ENCODE data around the gene GRIA3. TPM values are rescaled to one million over a fixed set of nuclear protein-coding genes. Genes with fewer than 3 reads are reported as not detected.
A peak's percentile ranks its signal among the peaks of the same experiment; 100 is the strongest.

The GRIA3 gene
- polyA plus RNA-seq (2013, experiment 1 of 2; ENCODE audit: insufficient read length) = 14.8 TPM
- 17.6 TPM for polyA plus RNA-seq (2013, experiment 2 of 2; ENCODE audit: insufficient read length)

DNA sequence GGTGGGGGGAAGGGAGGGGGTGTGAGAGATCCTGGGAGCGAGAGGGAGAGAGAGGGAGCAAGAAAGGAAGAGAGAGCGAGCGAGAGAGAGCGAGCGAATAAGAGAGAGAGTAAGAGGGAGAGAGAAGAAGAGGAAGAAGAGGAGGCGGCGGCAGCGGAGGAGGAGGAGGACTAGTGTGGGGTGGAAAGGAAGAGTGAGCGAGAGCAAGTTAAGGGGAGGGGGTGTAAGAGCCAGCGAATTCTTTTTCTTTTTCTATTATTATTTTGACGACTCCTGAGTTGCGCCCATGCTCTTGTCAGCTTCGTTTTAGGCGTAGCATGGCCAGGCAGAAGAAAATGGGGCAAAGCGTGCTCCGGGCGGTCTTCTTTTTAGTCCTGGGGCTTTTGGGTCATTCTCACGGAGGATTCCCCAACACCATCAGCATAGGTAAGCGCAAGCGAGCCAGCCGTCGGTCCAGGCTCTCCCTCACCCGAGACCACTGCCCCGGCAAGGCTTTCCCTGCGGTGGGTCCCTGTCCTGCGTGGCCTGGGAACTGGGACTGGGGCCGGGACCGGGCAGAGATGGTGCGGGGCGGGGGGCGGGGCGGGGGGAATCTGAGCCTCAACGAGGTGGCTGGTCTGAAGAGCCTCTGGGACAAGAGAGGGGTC is at the start of gene GRIA3:
Gene GRIA3, plus strand, starts transcription at position 60 of the 647 bp plus-strand sequence. Its CDS starts 258 bp downstream, at position 318.
- DNase-seq = peak; percentile 77

DNA sequence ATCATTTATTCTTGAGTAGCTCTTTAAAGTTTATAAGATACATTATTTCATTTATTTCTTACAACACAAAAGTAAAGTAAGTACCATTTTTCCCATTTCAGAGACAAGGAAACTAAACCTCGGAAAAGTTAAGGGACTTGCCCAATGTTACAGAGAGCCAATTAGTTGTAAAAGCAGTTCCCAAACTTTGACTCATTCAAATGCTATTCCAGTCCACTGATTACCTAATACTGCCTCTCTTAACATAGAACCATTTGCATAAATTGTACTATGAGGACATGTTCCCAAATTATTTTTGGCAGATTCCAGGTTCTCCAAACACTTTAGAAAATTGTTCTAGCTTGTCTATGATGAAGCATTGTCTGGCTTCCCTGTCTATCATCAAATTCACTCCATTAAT is 45.6 kb upstream of the GRIA3 start:
- peak; percentile 21 for DNase-seq

DNA sequence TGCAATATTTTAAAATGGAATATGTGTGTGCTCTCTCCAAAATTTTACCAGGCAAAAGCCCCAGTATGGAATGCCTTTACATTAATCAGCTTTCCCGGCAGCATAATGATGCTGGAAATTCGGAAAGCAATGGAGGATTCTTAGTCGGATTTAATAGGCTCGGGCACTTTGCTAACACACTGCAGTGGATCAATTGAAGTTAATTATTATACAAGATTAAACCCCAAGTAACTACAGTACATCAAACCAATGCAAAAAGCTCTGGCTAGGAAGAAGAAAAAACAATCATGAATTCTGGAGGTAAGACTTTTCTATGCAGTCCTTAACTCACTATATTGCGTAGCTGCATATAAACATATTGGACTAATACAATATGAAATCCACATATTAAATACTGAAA is 43.6 kb upstream of the GRIA3 start:
- no peak for DNase-seq

DNA sequence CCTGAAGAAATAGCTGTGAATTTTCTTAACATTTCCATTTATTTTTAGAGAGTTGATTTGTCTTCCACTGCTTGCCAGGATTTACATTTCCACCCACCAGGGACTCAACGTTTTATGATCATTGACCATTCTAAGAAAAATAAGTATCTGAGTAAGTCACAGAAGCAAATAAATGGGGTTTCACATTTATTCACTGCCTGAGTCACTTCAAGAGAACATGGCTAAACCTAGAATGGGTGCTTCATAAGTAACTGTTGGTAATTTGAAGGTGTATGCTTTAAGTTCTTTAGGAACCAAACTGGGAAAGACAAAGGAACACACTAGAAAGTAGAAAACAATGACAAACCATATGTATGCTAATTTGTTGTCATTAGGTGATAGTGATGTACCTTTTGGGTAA is 43.2 kb upstream of the GRIA3 start:
- no peak for DNase-seq

DNA sequence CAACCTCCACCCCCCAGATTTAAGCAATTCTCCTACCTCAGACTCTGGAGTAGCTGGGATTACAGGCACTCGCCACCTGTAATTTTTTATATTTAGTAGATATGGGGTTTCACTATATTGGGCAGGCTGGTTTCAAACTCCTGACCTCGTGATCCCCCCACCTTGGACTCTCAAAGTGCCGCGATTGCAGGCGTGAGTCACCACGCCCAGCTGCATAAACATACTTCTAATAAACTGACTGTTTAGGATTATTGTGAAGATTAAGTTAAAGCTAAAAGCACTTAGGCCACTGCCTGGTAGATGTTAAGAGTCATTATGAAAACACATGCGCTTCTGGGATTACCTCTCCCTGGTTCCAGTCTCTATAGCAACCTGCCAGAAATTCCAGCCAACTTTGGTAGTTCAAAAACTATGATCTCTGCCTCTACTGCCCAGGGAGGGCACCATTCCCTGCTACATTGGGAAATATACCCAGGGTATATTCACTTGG is 30.2 kb upstream of the GRIA3 start:
- DNase-seq = no peak

DNA sequence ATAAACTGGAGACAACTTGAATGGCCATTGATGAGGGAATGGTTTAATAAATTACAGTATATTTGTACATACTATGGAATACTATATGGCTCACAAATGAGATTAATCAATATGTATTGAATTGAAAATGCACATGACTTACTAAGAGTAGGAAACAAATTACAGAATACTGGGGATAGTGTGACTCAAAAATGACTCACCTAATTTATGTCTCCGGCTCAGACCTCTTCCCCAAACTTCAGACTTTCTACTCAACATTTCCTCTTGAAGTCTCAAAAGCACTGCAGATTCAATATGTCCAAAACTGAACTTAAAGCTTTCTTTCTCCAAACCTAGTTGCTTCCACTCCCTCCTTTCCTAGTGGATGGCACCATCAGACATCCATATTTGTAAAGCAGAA is 28.8 kb upstream of the GRIA3 start:
- no peak for DNase-seq

DNA sequence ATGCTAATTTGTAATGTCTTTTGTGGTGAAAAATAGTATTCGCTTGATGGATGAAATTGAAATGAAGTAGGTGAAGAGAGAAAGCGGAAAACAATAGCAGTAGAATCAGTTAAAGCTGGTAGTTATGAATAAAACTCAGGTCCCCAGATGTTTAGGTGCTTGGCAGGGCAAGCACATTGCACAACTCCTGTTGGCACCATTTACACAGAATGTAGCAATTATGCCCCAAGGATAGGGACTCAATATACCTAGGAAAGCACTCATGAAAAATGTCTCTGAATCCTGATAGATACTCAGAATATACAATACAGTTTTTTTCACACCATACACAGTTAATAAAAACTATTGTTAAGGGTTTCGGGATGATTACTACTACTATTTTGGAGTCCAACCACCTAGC is 26.5 kb upstream of the GRIA3 start:
- DNase-seq = no peak

DNA sequence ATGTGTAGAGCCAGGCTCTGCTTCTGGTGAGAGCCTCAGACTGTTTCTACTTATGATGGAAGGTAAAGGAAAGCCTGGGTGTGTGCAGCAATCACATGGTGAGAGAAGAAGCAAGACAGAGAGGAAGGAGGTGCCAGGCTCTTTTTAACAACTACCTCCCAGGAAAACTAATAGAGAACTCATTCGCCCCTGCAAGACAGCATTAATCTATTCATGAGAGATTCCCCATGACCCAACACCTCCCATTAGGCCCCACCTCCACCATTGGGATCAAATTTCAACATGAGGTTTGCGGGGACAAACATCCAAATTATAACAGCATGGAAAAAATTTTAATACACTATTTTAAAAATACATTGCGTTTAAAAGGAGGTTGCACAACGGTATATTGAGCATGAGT is 24.7 kb upstream of the GRIA3 start:
- DNase-seq = no peak

DNA sequence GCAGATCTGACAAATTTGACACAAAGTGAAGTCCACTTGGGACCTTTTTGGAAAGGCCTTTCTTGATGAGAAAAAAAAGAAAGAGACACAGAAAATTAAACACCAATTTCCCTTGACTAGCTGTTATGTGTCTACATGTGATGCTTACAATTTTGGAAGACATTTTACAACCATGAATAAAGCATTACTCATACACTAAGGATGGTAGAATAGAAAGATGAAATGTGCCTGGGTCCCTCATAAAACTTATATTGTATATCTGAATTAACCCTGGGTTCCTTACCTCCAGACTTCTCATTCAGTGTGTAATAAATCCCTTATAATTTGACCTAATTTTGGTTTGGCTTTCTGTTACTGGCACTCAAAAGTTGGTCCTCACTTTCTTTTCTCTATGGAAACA is 16.5 kb upstream of the GRIA3 start:
- DNase-seq = no peak

DNA sequence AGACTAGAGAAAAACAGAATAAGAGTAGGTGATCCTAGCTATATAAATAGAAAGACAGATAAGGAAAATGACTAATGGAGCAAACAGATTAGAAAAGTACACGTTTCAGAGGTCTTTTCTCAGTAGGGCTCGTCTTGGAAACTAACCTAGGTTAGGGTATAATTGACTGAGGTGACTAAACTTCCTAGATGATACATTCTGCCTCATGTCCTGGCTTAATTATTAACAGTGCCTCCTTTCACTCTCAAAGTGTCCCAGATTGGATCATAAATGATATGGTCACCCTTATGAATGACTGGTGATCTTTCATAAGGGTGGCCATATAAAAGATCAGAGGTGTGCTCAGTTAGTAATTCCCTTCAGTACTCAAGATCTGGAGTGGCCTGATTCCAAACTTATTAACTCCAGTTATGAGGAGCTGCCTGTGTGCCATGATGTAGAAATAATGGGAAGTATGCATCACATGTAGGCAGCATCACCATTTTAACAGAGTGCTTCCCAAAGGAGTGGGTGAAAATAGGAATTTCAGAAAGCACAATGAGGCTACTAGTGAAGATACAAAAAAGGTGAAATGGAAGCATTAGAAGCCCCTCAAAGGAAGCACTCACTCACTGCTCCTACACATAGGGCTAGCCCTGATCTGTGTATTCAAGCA is 14.7 kb upstream of the GRIA3 start:
- no peak for DNase-seq

DNA sequence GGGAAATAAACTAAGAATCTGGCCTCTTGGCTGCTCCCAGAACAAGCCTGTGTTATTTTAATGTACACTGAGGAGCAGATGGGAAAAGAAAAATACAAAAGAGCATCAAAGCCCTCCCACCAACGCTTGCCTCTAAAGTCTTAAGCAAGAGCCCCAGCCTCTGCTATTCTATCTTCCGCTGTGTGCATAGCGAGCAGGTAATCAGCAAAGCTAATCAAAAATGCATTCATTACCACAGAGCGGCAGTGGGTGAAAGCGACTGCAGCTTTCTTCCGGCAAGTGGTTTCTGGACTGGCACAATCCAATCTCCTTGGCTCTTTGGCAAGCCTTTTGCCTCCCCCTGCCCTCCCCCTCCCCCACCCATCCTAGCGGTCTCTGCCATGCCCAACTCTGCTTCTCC is 13.5 kb upstream of the GRIA3 start:
- no peak for DNase-seq

DNA sequence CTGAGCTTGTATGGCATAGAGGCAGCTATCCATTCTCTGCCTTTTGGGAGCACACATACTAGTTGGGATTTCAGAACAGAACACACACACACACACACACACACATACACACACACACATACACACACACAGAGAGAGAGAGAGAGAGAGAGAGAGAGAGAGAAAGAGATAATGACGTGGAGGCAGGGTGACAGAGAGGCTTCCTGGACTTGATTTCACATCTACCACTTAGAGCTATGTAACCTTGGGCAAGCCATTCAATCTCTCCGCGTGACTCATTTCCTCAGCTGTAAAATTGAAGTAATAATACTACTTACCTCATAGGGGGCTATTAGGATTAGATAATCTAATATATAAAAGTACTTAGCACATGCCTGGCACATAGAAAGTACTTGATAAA is 12.3 kb upstream of the GRIA3 start:
- DNase-seq = peak; percentile 57

DNA sequence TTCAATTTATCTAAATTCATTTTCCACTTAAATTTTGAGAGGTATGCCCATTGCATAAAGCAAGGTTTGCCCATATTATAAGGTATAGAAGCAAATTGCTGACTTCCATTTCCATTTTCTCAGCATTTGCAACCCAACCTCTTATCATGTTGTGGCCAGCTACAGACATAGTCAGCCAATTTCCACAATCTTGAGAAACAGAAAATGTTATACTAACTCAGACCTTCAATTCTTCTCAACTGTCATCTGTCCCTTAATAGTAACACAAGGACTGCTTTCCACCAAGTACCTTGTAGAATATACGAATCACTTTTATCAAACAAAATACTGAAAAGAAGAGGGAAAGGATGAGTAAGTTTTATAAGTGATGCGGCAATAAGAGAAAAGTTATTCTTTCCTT is 11.2 kb upstream of the GRIA3 start:
- DNase-seq = no peak

DNA sequence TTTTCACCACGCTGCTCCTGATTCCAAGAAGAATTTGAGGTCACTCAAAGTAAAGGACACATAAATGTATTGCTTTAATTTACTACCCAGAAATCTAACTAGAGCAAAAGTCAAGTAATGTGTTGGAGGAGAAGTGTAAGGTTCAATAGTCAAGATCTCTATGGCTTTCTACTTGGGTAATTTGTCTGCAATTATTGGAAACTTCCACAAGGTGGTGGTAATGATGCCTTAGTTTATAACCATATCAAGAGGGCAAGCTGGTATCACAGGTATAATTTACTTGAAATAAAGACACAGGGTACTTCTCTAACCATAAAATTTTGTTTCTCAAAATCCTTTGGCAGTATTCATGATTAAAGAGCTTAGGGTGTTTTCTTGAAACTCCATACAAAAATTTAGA is 10.2 kb upstream of the GRIA3 start:
- no peak for DNase-seq

DNA sequence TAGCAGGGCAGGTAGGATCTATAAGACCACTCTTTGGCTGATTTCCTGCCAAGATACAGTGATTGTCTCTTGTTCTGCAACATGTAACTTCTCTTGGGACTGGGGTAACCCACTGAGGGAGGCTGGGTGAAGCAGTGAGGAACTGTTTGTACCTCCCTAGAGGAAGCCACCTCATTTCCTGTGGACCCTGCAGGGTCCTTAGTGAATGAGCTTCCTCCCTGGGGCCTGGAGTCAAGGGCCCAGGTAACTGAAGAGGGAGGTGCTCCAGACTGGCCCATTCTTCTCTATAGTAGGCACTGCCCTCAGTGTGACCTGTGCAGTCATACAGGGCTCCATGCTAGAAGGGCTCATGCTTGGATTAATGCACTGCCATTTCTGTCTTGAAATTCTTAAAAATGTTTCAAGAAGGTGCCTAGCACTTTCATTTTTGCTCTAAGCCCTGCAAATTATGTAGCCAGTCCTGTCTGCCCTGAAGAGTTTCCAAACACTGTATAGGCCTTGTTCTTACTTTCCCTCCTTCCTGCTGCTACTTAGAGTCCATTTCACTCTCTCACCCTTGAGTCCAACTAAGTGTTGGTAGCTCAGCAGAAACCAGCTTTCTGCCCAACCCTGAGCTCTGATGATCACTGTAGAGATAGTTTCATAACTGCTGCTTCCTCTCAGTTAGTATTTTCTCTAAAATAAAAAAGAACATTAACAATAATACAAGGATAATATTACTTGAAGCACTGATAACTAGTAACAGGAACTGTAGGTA is 8.5 kb upstream of the GRIA3 start:
- no peak for DNase-seq

DNA sequence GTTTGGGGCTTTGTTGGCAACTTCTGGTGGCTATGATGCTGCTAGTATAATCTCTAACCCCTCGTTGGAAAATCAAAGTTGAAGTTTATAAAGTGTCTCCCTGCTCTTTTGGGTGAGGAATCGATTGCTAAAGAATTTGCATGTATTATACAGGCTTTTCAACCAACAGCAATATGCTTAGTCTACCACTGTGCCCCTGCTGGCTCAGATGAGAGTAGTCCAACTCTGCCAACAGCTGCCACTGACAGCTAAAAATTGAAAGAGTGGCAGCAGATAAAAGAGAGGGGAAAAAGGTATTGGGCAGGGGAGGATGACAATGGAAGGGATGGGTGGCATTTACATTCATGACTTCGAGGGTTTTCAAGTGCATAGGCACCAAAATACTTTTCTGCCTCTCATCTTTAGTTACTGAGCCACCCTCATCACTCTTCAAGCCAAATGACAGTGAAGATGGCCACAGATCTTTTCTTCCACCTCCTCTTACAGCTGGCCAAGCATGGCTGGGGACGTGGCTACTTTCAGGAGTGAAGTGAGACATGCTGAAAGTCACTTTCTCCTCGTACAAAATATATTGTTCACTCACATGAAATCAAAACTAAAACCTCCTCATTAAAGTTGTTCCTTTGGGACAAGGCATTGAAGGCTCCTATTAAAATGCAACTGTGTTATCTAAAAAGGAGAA is 2.7 kb upstream of the GRIA3 start:
- no peak for DNase-seq

DNA sequence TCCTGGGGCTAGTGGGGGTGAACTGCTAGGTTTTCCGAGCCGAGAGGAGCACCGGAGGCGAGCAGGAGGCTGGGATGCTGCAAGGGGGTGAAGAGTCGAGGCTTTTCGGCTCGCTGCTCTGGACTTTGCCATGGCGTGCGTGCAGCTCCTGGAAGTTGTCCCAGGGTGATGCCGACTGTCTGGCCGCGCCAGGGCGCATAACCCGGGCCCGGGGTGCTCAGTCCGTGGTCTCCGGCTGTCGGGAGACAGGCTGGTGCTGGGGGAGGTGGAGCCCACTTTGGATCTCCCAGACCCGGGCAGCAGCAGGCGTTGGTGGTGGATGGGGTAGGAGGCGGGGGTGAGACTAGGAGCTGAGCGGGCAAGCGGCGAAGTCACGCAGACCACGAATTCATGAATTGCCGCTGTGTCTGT is 793 bp downstream of the GRIA3 start:
- peak; percentile 30 for DNase-seq

DNA sequence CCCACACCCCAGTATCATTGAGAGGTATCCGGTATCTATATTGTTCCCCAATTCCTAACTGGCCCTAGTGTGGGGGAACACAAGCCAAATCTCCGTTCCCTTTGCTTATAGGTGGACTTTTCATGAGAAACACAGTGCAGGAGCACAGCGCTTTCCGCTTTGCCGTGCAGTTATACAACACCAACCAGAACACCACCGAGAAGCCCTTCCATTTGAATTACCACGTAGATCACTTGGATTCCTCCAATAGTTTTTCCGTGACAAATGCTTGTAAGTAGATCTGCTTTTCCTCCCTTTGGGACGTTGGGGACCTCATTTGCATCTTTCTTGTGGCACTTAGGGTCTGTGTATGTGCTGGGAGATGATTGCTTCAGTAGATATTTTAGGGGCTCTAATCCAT is 1.6 kb downstream of the GRIA3 start:
- DNase-seq = peak; percentile 61

DNA sequence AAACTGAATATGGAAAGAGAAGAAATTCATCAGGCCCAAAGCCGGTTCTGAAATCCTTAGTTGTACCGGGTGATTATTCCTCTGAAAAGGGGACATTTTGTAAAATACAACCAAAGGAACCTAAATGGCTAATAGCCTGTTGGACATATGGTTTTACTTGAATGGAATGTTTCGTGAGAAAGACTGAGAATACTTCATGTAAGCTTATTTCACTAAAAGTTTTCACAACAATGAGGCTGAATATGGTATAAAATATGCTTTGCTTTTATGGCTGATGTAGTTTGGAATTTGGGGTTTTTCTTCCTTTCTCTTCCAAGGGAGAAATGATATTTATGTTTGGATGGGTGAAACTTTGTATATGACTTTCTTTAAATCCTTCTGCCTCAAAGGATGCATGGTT is 2.7 kb downstream of the GRIA3 start:
- peak; percentile 65 for DNase-seq

DNA sequence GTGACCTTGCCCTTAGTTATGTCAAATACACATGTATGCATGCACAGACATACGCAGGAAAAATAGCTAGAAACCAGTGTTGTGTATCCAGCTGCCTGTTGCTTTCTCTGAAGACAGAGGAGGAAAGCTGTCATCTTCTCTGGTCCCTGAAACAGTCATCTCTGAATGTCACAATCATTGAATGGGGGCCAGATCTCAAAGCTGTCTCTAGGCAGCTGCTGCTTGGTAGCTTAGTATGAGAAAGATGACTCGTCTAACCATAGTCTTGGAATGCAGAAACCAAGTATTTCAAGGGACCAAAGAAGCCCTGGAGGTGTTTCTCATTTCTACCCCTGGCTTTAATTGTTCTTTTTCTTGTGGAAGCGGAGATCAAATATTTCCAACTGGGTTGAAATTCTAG is 4.0 kb downstream of the GRIA3 start:
- peak; percentile 77 for DNase-seq

DNA sequence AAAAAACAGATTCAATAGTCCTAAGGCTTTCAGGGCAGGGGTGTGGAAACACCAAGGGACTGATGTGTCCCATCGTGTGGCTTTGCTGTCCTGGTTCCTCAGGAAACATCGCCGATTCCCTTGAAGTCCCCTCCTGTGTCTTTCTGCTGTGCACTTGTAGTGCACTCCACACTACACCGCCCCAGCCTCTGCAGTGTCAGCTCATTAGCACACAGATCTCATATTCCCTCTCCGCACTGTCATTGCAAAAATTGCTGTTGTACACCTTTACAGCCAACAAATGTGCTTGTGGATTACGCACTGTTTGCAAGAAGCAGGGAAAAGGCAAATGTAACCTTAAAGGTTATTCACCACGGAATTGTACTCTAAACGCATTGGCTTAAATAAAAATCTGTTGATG is 5.3 kb downstream of the GRIA3 start:
- no peak for DNase-seq

DNA sequence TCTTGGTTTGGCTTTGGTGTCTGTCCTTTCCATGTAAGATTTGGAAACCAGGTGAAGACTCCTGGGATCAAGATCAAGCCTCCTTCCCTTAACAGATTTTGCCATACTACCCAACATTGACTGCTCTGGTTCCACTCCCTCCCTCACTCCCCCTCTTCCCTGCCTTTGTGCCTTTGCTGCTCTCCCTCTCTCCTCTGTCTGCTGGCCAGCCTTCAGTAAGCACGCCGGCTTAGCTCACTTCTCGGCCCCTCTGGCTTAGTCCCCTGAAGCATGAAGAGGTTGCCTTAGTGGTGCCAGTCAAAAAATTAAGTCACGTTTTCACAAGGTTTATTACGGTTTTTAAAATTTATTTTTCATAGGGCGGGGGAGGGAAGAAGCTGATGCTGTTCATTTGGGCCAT is 6.0 kb downstream of the GRIA3 start:
- DNase-seq = no peak

DNA sequence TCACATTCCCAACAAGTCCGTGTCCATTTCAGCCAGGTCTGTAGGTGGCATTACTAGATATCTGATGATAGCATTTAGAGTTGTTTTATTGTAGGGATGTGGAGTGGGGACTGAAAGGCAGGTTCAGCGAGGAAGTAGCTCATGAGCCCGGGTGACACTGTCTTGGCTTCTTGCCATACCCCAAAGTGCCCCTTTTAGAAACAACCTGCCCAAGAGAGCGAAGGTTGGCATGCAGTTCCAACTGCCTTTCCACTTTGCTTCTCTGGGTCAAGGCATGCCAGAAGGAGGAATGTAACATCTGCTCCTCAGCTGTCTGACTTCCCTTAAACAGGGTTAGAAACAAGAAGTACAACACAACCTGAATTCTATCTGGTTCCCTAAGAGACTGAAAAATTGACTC is 9.0 kb downstream of the GRIA3 start:
- no peak for DNase-seq
